ENCODE measurements around the gene KRTAP19-4. TPM values are rescaled to one million over a fixed set of nuclear protein-coding genes. Genes with fewer than 3 reads are reported as not detected.
A peak's percentile ranks its signal among the peaks of the same experiment; 100 is the strongest.
"Not testable (repeated sequence)": the region's sequence is repeated elsewhere in the genome, so short reads cannot be mapped to it uniquely, and the experiment has no call there.

KRTAP19-4 gene
- total RNA-seq, 1 experiment from 2014 or later = not detected

DNA sequence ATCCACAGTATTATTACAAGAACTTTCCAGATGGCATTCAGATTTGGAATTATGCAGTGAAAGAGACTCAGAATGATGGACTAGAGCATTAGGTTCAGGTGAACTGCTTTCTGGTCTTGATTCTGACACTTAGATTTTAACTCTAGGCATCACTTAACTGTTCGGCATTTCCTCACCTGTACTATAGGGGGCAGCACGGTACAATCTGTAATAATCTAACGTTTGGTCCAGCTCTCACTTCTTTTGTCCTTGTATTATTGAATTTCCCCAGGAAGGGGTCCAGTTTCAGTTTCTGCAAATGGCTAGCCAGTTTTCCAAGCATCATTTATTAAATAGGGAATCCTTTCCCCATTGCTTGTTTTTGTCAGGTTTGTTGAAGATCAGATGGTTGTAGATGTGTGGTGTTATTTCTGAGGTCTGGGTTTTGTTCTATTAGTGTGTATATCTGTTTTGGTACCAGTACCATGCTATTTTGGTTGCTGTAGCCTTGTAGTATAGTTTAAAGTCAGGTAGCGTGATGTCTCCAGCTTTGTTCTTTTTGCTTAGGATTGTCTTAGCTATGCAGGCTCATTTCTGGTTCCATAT is 8.7 kb upstream of the KRTAP19-4 start:
- TF ChIP-seq, protein P1, sequence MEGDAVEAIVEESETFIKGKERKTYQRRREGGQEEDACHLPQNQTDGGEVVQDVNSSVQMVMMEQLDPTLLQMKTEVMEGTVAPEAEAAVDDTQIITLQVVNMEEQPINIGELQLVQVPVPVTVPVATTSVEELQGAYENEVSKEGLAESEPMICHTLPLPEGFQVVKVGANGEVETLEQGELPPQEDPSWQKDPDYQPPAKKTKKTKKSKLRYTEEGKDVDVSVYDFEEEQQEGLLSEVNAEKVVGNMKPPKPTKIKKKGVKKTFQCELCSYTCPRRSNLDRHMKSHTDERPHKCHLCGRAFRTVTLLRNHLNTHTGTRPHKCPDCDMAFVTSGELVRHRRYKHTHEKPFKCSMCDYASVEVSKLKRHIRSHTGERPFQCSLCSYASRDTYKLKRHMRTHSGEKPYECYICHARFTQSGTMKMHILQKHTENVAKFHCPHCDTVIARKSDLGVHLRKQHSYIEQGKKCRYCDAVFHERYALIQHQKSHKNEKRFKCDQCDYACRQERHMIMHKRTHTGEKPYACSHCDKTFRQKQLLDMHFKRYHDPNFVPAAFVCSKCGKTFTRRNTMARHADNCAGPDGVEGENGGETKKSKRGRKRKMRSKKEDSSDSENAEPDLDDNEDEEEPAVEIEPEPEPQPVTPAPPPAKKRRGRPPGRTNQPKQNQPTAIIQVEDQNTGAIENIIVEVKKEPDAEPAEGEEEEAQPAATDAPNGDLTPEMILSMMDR (IDR thresholded peaks at IDR 0.05; ENCODE audit: unreplicated experiment) = peak; percentile 55
- H3K4me3 Mint-ChIP-seq (ENCODE audit: unreplicated experiment); H3K4me1 Mint-ChIP-seq (ENCODE audit: insufficient read depth, unreplicated experiment); H3K36me3 Mint-ChIP-seq (ENCODE audit: insufficient read depth, unreplicated experiment); BruUV-seq (replicated peaks); H3K27ac Mint-ChIP-seq (ENCODE audit: low read depth, unreplicated experiment); H3K9me3 Mint-ChIP-seq (ENCODE audit: unreplicated experiment); POLR2A ChIA-PET: not testable (repeated sequence)
- CTCF ChIA-PET = interaction anchor here (0.6 to 1.5 kb wide), 12 partner anchors 11 to 1758 kb away, joined by 3 to 6 read pairs (median 4); no protein-coding TSS in a partner anchor
- peak; percentile 41 for DNase-seq (ENCODE audit: unreplicated experiment)
- H3K27me3 Mint-ChIP-seq (ENCODE audit: insufficient read depth, unreplicated experiment) = peaks cover 54% of the 10 kb centered on the region
- intact Hi-C loops (cut with micrococcal nuclease) = loop anchor here (5.0 to 10.0 kb wide), 3 partner anchors 227 to 582 kb away; no protein-coding TSS in a partner anchor

DNA sequence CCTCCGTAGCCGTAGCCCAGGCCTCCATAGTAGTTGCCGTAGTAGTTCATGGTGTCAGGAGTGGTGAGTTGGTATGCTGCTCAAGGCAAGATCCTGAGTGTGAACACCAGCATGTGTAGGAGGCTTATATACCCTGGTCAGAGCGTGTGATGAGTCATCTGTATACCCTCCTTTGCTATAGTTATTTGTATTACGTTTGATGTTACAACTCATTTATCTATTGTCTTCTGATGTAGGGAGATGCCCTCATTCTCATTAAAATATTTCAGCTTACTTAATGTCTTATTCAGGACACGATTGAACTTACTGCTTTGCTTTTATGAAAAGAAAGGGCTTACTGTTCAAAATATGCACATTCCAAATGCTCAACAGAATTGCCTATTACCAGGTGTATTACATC is 5.1 kb upstream of the KRTAP19-4 start, which contains the start of gene KRTAP19-5:
Gene KRTAP19-5, minus strand, starts transcription at position 101 of the 400 bp plus-strand sequence. Its CDS starts 51 bp downstream, at position 50.
- BruUV-seq (replicated peaks) = no TSS peak
- DNase-seq (ENCODE audit: unreplicated experiment) = no peak
- no peaks in the 10 kb centered on the region for H3K9me3 Mint-ChIP-seq (ENCODE audit: unreplicated experiment)
- H3K27ac Mint-ChIP-seq (ENCODE audit: low read depth, unreplicated experiment) = no peak within 1 kb of the TSS
- H3K36me3 Mint-ChIP-seq (ENCODE audit: insufficient read depth, unreplicated experiment) = no peaks in the 10 kb centered on the region
- ChIA-PET CTCF (interaction anchor here (0.6 kb wide), 1 partner anchor 39 kb away, joined by 3 read pairs; no protein-coding TSS in a partner anchor), POLR2A (no interaction called here)
- no peaks in the 10 kb centered on the region for H3K4me1 Mint-ChIP-seq (ENCODE audit: insufficient read depth, unreplicated experiment)
- TF ChIP-seq, protein P1 (IDR thresholded peaks at IDR 0.05; ENCODE audit: unreplicated experiment) = no peak
- H3K27me3 Mint-ChIP-seq (ENCODE audit: insufficient read depth, unreplicated experiment) = peaks cover 44% of the 10 kb centered on the region
- intact Hi-C loops (cut with micrococcal nuclease) = loop anchor here (10.0 kb wide), 1 partner anchor 333 kb away; no protein-coding TSS in a partner anchor
- no peak within 1 kb of the TSS for H3K4me3 Mint-ChIP-seq (ENCODE audit: unreplicated experiment)

DNA sequence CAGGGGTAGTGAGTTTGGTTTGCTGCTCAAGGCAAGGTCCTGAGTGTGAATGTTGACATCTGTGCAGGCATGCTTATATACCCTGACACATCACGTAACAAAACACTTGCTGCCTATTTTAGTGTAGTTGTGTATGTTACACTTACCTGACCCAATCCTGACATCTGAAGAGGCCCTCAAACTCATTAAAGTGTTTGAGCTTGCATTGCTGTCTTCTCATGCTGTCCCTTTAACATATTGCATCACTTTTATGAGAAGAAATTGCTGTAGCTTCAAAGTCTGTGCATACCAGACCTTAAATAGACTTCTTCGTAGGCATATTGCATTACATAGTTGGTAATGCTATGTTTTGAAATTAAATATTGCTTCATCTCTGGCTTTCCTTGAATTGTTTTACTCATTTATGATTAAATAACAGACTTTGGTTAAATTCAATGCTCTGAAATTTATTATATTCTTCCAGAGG is 5.0 kb downstream of the KRTAP19-4 start, which contains the start of gene KRTAP19-3:
Gene KRTAP19-3, minus strand, starts transcription at position 51 of the 466 bp plus-strand sequence. CDS start 56 bp downstream, outside the sequence.
- DNase-seq (ENCODE audit: unreplicated experiment) = no peak
- H3K27ac Mint-ChIP-seq (ENCODE audit: low read depth, unreplicated experiment) = no peak within 1 kb of the TSS
- BruUV-seq (replicated peaks) = no TSS peak
- peaks cover 17% of the 10 kb centered on the region for H3K27me3 Mint-ChIP-seq (ENCODE audit: insufficient read depth, unreplicated experiment)
- no peaks in the 10 kb centered on the region for H3K9me3 Mint-ChIP-seq (ENCODE audit: unreplicated experiment)
- TF ChIP-seq, protein P1 (IDR thresholded peaks at IDR 0.05; ENCODE audit: unreplicated experiment) = no peak
- no peaks in the 10 kb centered on the region for H3K36me3 Mint-ChIP-seq (ENCODE audit: insufficient read depth, unreplicated experiment)
- POLR2A ChIA-PET = interaction anchor here (1.0 kb wide), 1 partner anchor 9 kb away, joined by 5 read pairs; no protein-coding TSS in a partner anchor
- no peak within 1 kb of the TSS for H3K4me3 Mint-ChIP-seq (ENCODE audit: unreplicated experiment)
- intact Hi-C loops (cut with micrococcal nuclease) = no loop called here
- no peaks in the 10 kb centered on the region for H3K4me1 Mint-ChIP-seq (ENCODE audit: insufficient read depth, unreplicated experiment)
- CTCF ChIA-PET = no interaction called here

DNA sequence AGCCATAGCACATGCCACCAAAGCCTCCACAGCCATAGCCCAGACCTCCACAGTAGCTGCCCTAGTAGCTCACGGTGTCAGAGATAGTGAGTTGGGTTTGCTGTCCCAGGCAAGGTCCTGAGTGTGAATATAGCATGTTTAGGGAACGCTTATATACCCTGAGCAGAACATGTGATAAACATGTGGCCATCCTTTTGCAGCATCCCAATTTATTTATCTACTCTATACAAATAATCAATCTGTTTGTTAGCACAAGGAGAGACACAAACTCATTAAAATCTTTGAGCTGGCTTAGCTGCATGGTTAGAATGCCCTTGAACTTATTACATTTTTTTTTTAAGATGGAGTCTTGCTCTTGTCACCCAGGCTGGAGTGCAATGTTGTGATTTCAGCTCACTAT is 9.6 kb downstream of the KRTAP19-4 start, which contains the start of gene KRTAP19-2:
Gene KRTAP19-2, minus strand, starts transcription at position 101 of the 400 bp plus-strand sequence. Its CDS starts 88 bp downstream, at position 13.
- BruUV-seq (replicated peaks) = no TSS peak
- Mint-ChIP-seq H3K27ac (ENCODE audit: low read depth, unreplicated experiment) (no peak within 1 kb of the TSS), H3K4me3 (ENCODE audit: unreplicated experiment) (no peak within 1 kb of the TSS), H3K9me3 (ENCODE audit: unreplicated experiment) (peaks cover 9% of the 10 kb centered on the region), H3K27me3 (ENCODE audit: insufficient read depth, unreplicated experiment) (peaks cover 19% of the 10 kb centered on the region), H3K36me3 (ENCODE audit: insufficient read depth, unreplicated experiment) (no peaks in the 10 kb centered on the region), H3K4me1 (ENCODE audit: insufficient read depth, unreplicated experiment) (no peaks in the 10 kb centered on the region)
- DNase-seq (ENCODE audit: unreplicated experiment) = no peak
- ChIA-PET POLR2A (no interaction called here), CTCF (interaction anchor here (0.6 to 1.1 kb wide), 2 partner anchors 12 to 643 kb away, joined by 3 to 4 read pairs; no protein-coding TSS in a partner anchor)
- intact Hi-C loops (cut with micrococcal nuclease) = no loop called here
- TF ChIP-seq, protein P1 (IDR thresholded peaks at IDR 0.05; ENCODE audit: unreplicated experiment) = no peak

All from MCF 10A (cell line).